WTC11 (cell line): ENCODE measurements around the gene ATP6V0B. TPM values are rescaled to one million over a fixed set of nuclear protein-coding genes. Genes with fewer than 3 reads are reported as not detected.

Source experiments
- ATAC-seq: fragments of 200-7000 bp; cut with Tn5 transposase; 2 replicates; pipeline ENCODE4 v1.10.0; 2021; ENCODE audit warnings: mild to moderate bottlenecking, moderate library complexity
- CTCF ChIA-PET: fragments of 300-600 bp; sonication (Branson Sonifier 250); formaldehyde crosslinking; loops from one replicate; lab custom pipeline; 2021; ENCODE audit warnings: antibody characterized with exemption; lab: Charles Lee
- POLR2A ChIA-PET: fragments of 350-600 bp; sonication (Branson Sonifier 250); formaldehyde crosslinking; loops from one replicate; lab custom pipeline; 2021; ENCODE audit warnings: antibody characterized with exemption; lab: Charles Lee
- DNase-seq: peaks from one replicate; pipeline ENCODE4 v3.0.0; 2021; ENCODE audit warnings: low spot score
- H3K27ac Mint-ChIP-seq: 2 replicates; pipeline ENCODE4 v1.8.0; 2021; ENCODE audit warnings: mixed read lengths
- H3K27me3 Mint-ChIP-seq: 2 replicates; pipeline ENCODE4 v1.8.0; 2021; ENCODE audit warnings: low read depth, mild to moderate bottlenecking, moderate library complexity, mixed read lengths
- H3K36me3 Mint-ChIP-seq: 2 replicates; pipeline ENCODE4 v1.8.0; 2021; ENCODE audit warnings: mixed read lengths
- H3K4me1 Mint-ChIP-seq: 2 replicates; pipeline ENCODE4 v1.8.0; 2022; ENCODE audit warnings: mixed read lengths
- H3K4me3 Mint-ChIP-seq: 2 replicates; pipeline ENCODE4 v1.8.0; 2021; ENCODE audit warnings: mild to moderate bottlenecking, moderate library complexity, mixed read lengths
- H3K9me3 Mint-ChIP-seq: 2 replicates; pipeline ENCODE4 v1.8.0; 2021; ENCODE audit warnings: mixed read lengths
- ELF4 ChIP-seq: sonication (generic); formaldehyde crosslinking; IDR thresholded peaks from 2 replicates; pipeline ENCODE4 v1.8.1; 2022; ENCODE audit warnings: low read depth, mild to moderate bottlenecking, moderate library complexity, missing genetic modification reagents
- GABPB1 ChIP-seq: sonication (generic); formaldehyde crosslinking; IDR thresholded peaks from 2 replicates; pipeline ENCODE4 v1.8.1; 2023; ENCODE audit warnings: mild to moderate bottlenecking, missing genetic modification reagents
- RELA ChIP-seq: sonication (generic); formaldehyde crosslinking; IDR thresholded peaks from 2 replicates; pipeline ENCODE4 v1.8.1; 2022; ENCODE audit warnings: missing genetic modification reagents, mild to moderate bottlenecking, borderline replicate concordance
- total RNA-seq: library from RNA; stranded (reverse); gene quantifications from 3 replicates; pipeline ENCODE4 v1.2.3, GENCODE V29; 2021
- TF ChIP-seq, protein P1 (sequence below): sonication (generic); formaldehyde crosslinking; IDR thresholded peaks from 2 replicates; pipeline ENCODE4 v1.8.1; 2022; ENCODE audit warnings: missing genetic modification reagents, borderline replicate concordance
- TF ChIP-seq, protein P2 (sequence below): sonication (generic); formaldehyde crosslinking; IDR thresholded peaks from 2 replicates; pipeline ENCODE4 v1.8.0; 2023; ENCODE audit warnings: missing genetic modification reagents, mild to moderate bottlenecking, borderline replicate concordance
- TF ChIP-seq, protein P3 (sequence below): sonication (generic); formaldehyde crosslinking; conservative IDR thresholded peaks from 2 replicates; pipeline ENCODE4 v1.8.1; 2022; ENCODE audit warnings: mild to moderate bottlenecking, missing genetic modification reagents
- TF ChIP-seq, protein P4 (sequence below): sonication (generic); formaldehyde crosslinking; IDR thresholded peaks from 2 replicates; pipeline ENCODE4 v1.8.1; 2023; ENCODE audit warnings: mild to moderate bottlenecking, moderate library complexity, missing genetic modification reagents
- TF ChIP-seq, protein P5 (sequence below): fragments of 200-600 bp; IDR thresholded peaks from 2 replicates; pipeline ENCODE4 v1.8.0; 2022; ENCODE audit warnings: antibody characterized with exemption
- TF ChIP-seq, protein P6 (sequence below): fragments of 250-450 bp; sonication (Bioruptor Pico); IDR thresholded peaks from 2 replicates; pipeline ENCODE4 v2.1.2; 2022; ENCODE audit warnings: mild to moderate bottlenecking, moderate library complexity

The ATP6V0B gene
- total RNA-seq, 1 experiment from 2014 or later: 110 TPM

DNA sequence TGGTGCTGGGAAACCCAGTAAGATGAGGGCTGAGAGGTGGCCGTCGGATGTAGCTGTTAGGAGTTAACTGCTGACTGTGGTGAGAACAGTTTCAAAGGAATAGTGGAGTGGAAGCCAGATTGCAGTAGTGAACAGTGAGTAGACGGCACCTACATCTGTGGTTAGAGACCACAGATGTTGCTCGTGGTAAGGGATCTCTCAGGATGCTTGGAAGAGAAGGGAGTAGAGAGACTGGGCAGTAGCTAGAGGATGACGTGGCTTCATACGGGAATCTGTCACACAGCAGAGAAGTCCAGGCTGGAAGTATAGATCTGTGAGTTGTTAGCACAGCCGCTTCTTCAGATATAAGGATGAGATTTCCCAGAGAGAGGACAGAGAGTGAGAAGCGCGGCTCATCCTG is 48.9 kb upstream of the ATP6V0B start (continued):
- TF ChIP-seq, protein P1, sequence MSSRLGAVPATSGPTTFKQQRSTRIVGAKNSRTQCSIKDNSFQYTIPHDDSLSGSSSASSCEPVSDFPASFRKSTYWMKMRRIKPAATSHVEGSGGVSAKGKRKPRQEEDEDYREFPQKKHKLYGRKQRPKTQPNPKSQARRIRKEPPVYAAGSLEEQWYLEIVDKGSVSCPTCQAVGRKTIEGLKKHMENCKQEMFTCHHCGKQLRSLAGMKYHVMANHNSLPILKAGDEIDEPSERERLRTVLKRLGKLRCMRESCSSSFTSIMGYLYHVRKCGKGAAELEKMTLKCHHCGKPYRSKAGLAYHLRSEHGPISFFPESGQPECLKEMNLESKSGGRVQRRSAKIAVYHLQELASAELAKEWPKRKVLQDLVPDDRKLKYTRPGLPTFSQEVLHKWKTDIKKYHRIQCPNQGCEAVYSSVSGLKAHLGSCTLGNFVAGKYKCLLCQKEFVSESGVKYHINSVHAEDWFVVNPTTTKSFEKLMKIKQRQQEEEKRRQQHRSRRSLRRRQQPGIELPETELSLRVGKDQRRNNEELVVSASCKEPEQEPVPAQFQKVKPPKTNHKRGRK (CRISPR knock-in tag): no peak
- TF ChIP-seq RELA (CRISPR knock-in tag): no peak

DNA sequence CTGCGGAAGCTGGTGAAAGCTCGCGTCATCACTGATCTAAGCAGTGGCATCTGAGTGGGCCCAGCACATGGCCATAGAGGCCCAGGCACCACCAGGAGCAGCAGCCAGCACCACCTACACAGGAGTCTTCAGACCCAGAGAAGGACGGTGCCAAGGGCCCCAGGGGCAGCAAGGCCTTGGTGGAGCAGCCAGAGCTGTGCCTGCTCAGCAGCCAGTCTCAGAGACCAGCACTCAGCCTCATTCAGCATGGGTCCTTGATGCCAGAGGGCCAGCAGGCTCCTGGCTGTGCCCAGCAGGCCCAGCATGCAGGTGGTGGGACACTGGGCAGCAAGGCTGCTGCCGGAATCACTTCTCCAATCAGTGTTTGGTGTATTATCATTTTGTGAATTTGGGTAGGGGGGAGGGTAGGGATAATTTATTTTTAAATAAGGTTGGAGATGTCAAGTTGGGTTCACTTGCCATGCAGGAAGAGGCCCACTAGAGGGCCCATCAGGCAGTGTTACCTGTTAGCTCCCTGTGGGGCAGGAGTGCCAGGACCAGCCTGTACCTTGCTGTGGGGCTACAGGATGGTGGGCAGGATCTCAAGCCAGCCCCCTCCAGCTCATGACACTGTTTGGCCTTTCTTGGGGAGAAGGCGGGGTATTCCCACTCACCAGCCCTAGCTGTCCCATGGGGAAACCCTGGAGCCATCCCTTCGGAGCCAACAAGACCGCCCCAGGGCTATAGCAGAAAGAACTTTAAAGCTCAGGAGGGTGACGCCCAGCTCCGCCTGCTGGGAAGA is 44.4 kb upstream of the ATP6V0B start:
- ATAC-seq: peak; percentile 13
- POLR2A ChIA-PET: interaction anchor here (0.8 to 1.4 kb wide), 3 partner anchors 16 to 165 kb away, joined by 3 to 7 read pairs (median 5); no protein-coding TSS in a partner anchor

More for the DNA sequence above, 44.4 kb upstream of the ATP6V0B start:
- Mint-ChIP-seq H3K27ac (no peak overlapping the region), H3K27me3 (peaks cover 8% of the 10 kb centered on the region), H3K4me3 (no peak overlapping the region), H3K9me3 (no peaks in the 10 kb centered on the region), H3K36me3 (0 out of 2 replicates have a peak, but pooled peaks cover 2% of the 10 kb centered on the region), H3K4me1 (peaks cover 29% of the 10 kb centered on the region)
- TF ChIP-seq GABPB1 (CRISPR knock-in tag) (no peak), ELF4 (CRISPR knock-in tag) (no peak)
- TF ChIP-seq, protein P2, sequence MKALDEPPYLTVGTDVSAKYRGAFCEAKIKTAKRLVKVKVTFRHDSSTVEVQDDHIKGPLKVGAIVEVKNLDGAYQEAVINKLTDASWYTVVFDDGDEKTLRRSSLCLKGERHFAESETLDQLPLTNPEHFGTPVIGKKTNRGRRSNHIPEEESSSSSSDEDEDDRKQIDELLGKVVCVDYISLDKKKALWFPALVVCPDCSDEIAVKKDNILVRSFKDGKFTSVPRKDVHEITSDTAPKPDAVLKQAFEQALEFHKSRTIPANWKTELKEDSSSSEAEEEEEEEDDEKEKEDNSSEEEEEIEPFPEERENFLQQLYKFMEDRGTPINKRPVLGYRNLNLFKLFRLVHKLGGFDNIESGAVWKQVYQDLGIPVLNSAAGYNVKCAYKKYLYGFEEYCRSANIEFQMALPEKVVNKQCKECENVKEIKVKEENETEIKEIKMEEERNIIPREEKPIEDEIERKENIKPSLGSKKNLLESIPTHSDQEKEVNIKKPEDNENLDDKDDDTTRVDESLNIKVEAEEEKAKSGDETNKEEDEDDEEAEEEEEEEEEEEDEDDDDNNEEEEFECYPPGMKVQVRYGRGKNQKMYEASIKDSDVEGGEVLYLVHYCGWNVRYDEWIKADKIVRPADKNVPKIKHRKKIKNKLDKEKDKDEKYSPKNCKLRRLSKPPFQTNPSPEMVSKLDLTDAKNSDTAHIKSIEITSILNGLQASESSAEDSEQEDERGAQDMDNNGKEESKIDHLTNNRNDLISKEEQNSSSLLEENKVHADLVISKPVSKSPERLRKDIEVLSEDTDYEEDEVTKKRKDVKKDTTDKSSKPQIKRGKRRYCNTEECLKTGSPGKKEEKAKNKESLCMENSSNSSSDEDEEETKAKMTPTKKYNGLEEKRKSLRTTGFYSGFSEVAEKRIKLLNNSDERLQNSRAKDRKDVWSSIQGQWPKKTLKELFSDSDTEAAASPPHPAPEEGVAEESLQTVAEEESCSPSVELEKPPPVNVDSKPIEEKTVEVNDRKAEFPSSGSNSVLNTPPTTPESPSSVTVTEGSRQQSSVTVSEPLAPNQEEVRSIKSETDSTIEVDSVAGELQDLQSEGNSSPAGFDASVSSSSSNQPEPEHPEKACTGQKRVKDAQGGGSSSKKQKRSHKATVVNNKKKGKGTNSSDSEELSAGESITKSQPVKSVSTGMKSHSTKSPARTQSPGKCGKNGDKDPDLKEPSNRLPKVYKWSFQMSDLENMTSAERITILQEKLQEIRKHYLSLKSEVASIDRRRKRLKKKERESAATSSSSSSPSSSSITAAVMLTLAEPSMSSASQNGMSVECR (CRISPR knock-in tag): no peak
- TF ChIP-seq, protein P3, sequence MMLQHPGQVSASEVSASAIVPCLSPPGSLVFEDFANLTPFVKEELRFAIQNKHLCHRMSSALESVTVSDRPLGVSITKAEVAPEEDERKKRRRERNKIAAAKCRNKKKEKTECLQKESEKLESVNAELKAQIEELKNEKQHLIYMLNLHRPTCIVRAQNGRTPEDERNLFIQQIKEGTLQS: no peak
- TF ChIP-seq, protein P4, sequence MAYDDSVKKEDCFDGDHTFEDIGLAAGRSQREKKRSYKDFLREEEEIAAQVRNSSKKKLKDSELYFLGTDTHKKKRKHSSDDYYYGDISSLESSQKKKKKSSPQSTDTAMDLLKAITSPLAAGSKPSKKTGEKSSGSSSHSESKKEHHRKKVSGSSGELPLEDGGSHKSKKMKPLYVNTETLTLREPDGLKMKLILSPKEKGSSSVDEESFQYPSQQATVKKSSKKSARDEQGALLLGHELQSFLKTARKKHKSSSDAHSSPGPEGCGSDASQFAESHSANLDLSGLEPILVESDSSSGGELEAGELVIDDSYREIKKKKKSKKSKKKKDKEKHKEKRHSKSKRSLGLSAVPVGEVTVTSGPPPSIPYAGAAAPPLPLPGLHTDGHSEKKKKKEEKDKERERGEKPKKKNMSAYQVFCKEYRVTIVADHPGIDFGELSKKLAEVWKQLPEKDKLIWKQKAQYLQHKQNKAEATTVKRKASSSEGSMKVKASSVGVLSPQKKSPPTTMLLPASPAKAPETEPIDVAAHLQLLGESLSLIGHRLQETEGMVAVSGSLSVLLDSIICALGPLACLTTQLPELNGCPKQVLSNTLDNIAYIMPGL (CRISPR knock-in tag): no peak
- TF ChIP-seq, protein P5, sequence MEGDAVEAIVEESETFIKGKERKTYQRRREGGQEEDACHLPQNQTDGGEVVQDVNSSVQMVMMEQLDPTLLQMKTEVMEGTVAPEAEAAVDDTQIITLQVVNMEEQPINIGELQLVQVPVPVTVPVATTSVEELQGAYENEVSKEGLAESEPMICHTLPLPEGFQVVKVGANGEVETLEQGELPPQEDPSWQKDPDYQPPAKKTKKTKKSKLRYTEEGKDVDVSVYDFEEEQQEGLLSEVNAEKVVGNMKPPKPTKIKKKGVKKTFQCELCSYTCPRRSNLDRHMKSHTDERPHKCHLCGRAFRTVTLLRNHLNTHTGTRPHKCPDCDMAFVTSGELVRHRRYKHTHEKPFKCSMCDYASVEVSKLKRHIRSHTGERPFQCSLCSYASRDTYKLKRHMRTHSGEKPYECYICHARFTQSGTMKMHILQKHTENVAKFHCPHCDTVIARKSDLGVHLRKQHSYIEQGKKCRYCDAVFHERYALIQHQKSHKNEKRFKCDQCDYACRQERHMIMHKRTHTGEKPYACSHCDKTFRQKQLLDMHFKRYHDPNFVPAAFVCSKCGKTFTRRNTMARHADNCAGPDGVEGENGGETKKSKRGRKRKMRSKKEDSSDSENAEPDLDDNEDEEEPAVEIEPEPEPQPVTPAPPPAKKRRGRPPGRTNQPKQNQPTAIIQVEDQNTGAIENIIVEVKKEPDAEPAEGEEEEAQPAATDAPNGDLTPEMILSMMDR: peak; percentile 44
- TF ChIP-seq, protein P6, sequence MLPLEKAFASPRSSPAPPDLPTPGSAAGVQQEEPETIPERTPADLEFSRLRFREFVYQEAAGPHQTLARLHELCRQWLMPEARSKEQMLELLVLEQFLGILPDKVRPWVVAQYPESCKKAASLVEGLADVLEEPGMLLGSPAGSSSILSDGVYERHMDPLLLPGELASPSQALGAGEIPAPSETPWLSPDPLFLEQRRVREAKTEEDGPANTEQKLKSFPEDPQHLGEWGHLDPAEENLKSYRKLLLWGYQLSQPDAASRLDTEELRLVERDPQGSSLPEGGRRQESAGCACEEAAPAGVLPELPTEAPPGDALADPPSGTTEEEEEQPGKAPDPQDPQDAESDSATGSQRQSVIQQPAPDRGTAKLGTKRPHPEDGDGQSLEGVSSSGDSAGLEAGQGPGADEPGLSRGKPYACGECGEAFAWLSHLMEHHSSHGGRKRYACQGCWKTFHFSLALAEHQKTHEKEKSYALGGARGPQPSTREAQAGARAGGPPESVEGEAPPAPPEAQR: no peak
- DNase-seq: peak; percentile 67
- CTCF ChIA-PET: interaction anchor here (0.5 to 11.9 kb wide), 54 partner anchors 9 to 645 kb away, joined by 3 to 992 read pairs (median 4); partner anchors contain the start of genes C1orf210, DPH2, IPO13 and PTPRF
